Body of pancreas (tissue), 4 donors: ENCODE measurements around the gene THBS2. TPM values are rescaled to one million over a fixed set of nuclear protein-coding genes. Genes with fewer than 3 reads are reported as not detected.

ENCODE experiments used
- ATAC-seq: fragments of 150-250 bp; one replicate; pipeline ENCODE4 v1.9.1; 2016
- DNase-seq, 4 donors: peaks; one replicate each; pipeline ENCODE4 v3.0.0-alpha.2; 2019
- H3K27ac ChIP-seq, 4 donors: fragments of 200-600 bp; sonication (generic); 1 replicate in 3 of 4; 2 replicates in 1 of 4; pipeline versions ENCODE4 v1.5.1 to v1.6.1; 2016 to 2019; ENCODE audit warnings: mild to moderate bottlenecking in 1 of 4, mixed read lengths in 1 of 4, moderate library complexity in 1 of 4
- H3K27me3 ChIP-seq, 2 donors: fragments of 200-600 bp; sonication (generic); one replicate each; pipeline ENCODE4 v1.6.0; 2016; ENCODE audit warnings: mild to moderate bottlenecking in 1 of 2
- H3K36me3 ChIP-seq, 2 donors: fragments of 200-600 bp; sonication (generic); replicated peaks in 1 of 2; 2 replicates each; pipeline ENCODE4 v1.5.1; 2016; ENCODE audit warnings: low read depth in 2 of 2; ENCODE audit not compliant: insufficient read depth in 1 of 2
- H3K4me1 ChIP-seq: fragments of 200-600 bp; sonication (generic); one replicate; pipeline ENCODE4 v1.6.0; 2016
- H3K4me3 ChIP-seq, 2 donors: fragments of 200-600 bp; sonication (generic); 1 replicate in 1 of 2; 2 replicates in 1 of 2; pipeline ENCODE4 v1.5.1; 2016 to 2019
- H3K9me3 ChIP-seq, 3 donors: fragments of 200-600 bp; sonication (generic); 1 replicate in 2 of 3; 2 replicates in 1 of 3; pipeline ENCODE4 v1.5.1; 2016
- POLR2A ChIP-seq, 3 donors: fragments of 450-650 bp; IDR thresholded peaks; one replicate each; pipeline ENCODE4 v1.6.1; 2016; ENCODE audit warnings: antibody characterized with exemption in 3 of 3, mild to moderate bottlenecking in 2 of 3
- WGBS, 2 donors: methylation state at CpG; one replicate each; pipeline ENCODE4 v1.1.5; 2017; 5-methylcytosine and 5-hydroxymethylcytosine counted together
- intact Hi-C: fragments of 100-400 bp; cut with DNase I; formaldehyde crosslinking; loops from one replicate; pipeline ENCODE4 v1.15.1; 2023
- total RNA-seq, 2 donors: library from RNA; depleted of rRNA; stranded (reverse); fragments of >200 nt; gene quantifications; one replicate each; pipeline ENCODE4 v1.1.0, GENCODE V29; 2016
- TF ChIP-seq, protein P1 (sequence below), 7 experiments: fragments of 450-650 bp in 4 of 7; fragments of 200-600 bp in 3 of 7; sonication (generic) in 3 of 7; IDR thresholded peaks; one replicate each; pipeline ENCODE4 v1.5.1; 2016 to 2019; ENCODE audit warnings: antibody characterized with exemption in 7 of 7

The THBS2 gene
- total RNA-seq, 2 donors from 2014 or later, result 8.9 to 9.6 TPM

DNA sequence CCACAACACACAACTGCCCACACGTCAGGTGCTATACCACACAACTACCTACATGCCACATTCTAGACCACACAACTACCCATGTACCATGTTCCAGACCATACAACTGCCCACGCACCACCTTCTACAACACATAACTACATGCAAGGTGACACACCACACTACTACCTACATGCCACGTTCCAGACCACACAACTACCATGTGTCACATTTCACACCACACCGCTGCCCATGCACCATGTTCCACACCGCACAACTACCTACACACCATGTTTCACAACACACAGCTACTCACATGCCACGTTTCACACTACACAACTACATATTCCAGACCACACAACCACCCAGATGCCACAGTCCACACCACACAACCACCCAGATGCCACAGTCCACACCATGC lies 19.8 kb downstream of the THBS2 start:
- no peak overlapping the region for H3K27ac ChIP-seq
- H3K4me3 ChIP-seq, result no peak overlapping the region
- ATAC-seq, result no peak
- intact Hi-C loops, result no loop called here
- TF ChIP-seq, protein P1, sequence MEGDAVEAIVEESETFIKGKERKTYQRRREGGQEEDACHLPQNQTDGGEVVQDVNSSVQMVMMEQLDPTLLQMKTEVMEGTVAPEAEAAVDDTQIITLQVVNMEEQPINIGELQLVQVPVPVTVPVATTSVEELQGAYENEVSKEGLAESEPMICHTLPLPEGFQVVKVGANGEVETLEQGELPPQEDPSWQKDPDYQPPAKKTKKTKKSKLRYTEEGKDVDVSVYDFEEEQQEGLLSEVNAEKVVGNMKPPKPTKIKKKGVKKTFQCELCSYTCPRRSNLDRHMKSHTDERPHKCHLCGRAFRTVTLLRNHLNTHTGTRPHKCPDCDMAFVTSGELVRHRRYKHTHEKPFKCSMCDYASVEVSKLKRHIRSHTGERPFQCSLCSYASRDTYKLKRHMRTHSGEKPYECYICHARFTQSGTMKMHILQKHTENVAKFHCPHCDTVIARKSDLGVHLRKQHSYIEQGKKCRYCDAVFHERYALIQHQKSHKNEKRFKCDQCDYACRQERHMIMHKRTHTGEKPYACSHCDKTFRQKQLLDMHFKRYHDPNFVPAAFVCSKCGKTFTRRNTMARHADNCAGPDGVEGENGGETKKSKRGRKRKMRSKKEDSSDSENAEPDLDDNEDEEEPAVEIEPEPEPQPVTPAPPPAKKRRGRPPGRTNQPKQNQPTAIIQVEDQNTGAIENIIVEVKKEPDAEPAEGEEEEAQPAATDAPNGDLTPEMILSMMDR (IDR thresholded peaks at IDR 0.05), result no peak
- no peak for TF ChIP-seq POLR2A (IDR thresholded peaks at IDR 0.05)
- no peaks in the 10 kb centered on the region for H3K36me3 ChIP-seq
- no peak for DNase-seq
- H3K4me1 ChIP-seq, result no peaks in the 10 kb centered on the region
- WGBS, 2 donors, result 77 to 85% methylated on average over 6 of the region's 6 CpGs
- no peaks in the 10 kb centered on the region for H3K9me3 ChIP-seq
- no peaks in the 10 kb centered on the region for H3K27me3 ChIP-seq

GRCh38 chr6:169233181-169233580 lies 20.5 kb downstream of the THBS2 start:
- DNase-seq (no peak), ATAC-seq (no peak)
- H3K4me1 ChIP-seq, result no peaks in the 10 kb centered on the region
- no peaks in the 10 kb centered on the region for H3K27me3 ChIP-seq
- no peak for TF ChIP-seq POLR2A (IDR thresholded peaks at IDR 0.05)
- TF ChIP-seq, protein P1 (IDR thresholded peaks at IDR 0.05), result no peak
- no peaks in the 10 kb centered on the region for H3K9me3 ChIP-seq
- H3K27ac ChIP-seq, result no peak overlapping the region
- no peak overlapping the region for H3K4me3 ChIP-seq
- H3K36me3 ChIP-seq, result no peaks in the 10 kb centered on the region
- whole genome bisulfite sequencing, 2 donors, result 88 to 91% methylated on average over 13 of the region's 13 CpGs
- intact Hi-C loops, result no loop called here

- DNase-seq, result no peak
Measured at GRCh38 chr6:169232507-169232931, 21.1 kb downstream of the THBS2 start.

DNA sequence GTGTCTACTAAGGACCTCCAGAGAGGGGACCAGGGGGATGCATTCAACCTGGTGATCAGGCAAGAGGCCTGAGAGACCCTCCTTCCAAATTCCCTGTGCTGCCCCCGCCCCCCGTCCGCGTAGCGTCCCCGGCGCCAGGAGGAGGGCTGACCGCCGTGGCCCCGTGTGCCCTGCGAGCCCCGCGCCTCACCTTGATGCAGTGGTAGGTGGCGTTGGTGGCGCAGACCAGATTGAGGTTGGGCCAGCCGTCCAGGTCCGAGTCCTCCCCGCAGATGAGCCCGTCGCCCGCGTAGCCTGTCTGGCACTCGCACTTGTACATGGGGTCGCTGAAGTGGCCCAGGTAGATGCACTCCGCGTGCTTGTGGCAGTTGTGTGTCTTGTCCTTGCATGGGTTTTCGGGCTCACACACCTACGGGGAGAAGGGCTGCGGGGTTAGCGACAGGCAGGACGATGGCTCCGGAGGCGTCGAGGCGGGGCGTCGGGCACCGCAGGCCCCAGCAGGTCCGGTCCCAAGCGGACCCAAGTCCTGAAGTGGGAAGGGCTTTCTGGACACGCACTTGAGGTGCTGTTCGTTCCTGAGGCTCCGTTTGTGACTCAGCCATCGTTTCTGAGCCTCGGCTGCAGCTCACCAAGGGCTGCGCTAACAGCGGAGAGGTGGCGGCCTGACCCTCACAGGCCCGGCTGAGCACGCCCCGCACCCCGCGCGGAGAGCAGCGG lies 21.7 kb downstream of the THBS2 start:
- no peak for TF ChIP-seq POLR2A (IDR thresholded peaks at IDR 0.05)
- TF ChIP-seq, protein P1 (IDR thresholded peaks at IDR 0.05), result no peak
- ATAC-seq (no peak), DNase-seq (no peak)
- Histone ChIP-seq H3K9me3 (no peaks in the 10 kb centered on the region), H3K4me3 (no peak overlapping the region), H3K27me3 (no peaks in the 10 kb centered on the region), H3K36me3 (no peaks in the 10 kb centered on the region), H3K27ac (no peak overlapping the region), H3K4me1 (no peaks in the 10 kb centered on the region)
- intact Hi-C loops, result no loop called here
- WGBS, 2 donors, result 84 to 93% methylated on average over 36 to 42 of the region's 55 CpGs

More at GRCh38 chr6:169232507-169232931, 21.1 kb downstream of the THBS2 start:
- no peaks in the 10 kb centered on the region for H3K9me3 ChIP-seq
- 86 to 88% methylated on average over 16 to 22 of the region's 22 CpGs for WGBS, 2 donors
- H3K27me3 ChIP-seq, result no peaks in the 10 kb centered on the region
- TF ChIP-seq, protein P1 (IDR thresholded peaks at IDR 0.05), result no peak
- no peak for TF ChIP-seq POLR2A (IDR thresholded peaks at IDR 0.05)
- intact Hi-C loops, result no loop called here
- no peak overlapping the region for H3K27ac ChIP-seq
- no peak for ATAC-seq
- H3K4me1 ChIP-seq, result no peaks in the 10 kb centered on the region
- H3K4me3 ChIP-seq, result no peak overlapping the region
- H3K36me3 ChIP-seq, result no peaks in the 10 kb centered on the region
